GM23248 (cell line): Measurements from ENCODE around the gene SLC6A16. TPM values are rescaled to one million over a fixed set of nuclear protein-coding genes. Genes with fewer than 3 reads are reported as not detected.
A peak's percentile ranks its signal among the peaks of the same experiment; 100 is the strongest.

ENCODE experiments used
- DNase-seq: peaks from one replicate; pipeline ENCODE4 v3.0.0-alpha.2; 2015
- H2AFZ ChIP-seq: fragments of 200-600 bp; sonication (generic); 2 replicates; pipeline ENCODE4 v1.6.1; 2016; ENCODE audit warnings: antibody characterized with exemption
- H3F3A ChIP-seq: fragments of 200-600 bp; sonication (generic); 2 replicates; pipeline ENCODE4 v1.6.1; 2016; ENCODE audit warnings: mild to moderate bottlenecking, antibody characterized with exemption, mixed run types; ENCODE audit not compliant: insufficient read depth
- H3K27ac ChIP-seq: fragments of 200-600 bp; sonication (generic); 2 replicates; pipeline ENCODE4 v1.5.1; 2016; ENCODE audit warnings: mild to moderate bottlenecking
- H3K27me3 ChIP-seq: fragments of 200-600 bp; sonication (generic); replicated peaks from 2 replicates; pipeline ENCODE4 v1.6.1; 2016; ENCODE audit warnings: mild to moderate bottlenecking; ENCODE audit not compliant: insufficient read depth
- H3K36me3 ChIP-seq: fragments of 200-600 bp; sonication (generic); 2 replicates; pipeline ENCODE4 v1.6.1; 2016; ENCODE audit warnings: low read depth, mild to moderate bottlenecking
- H3K4me1 ChIP-seq: fragments of 200-600 bp; sonication (generic); 2 replicates; pipeline ENCODE4 v1.6.1; 2016; ENCODE audit warnings: mild to moderate bottlenecking; ENCODE audit not compliant: insufficient read depth
- H3K4me2 ChIP-seq: fragments of 200-600 bp; sonication (generic); one replicate; pipeline ENCODE4 v1.6.1; 2016; ENCODE audit warnings: mild to moderate bottlenecking; ENCODE audit not compliant: unreplicated experiment
- H3K4me3 ChIP-seq: fragments of 200-600 bp; sonication (generic); 2 replicates; pipeline ENCODE4 v1.5.1; 2016; ENCODE audit warnings: mild to moderate bottlenecking
- H3K79me2 ChIP-seq: fragments of 200-600 bp; sonication (generic); 2 replicates; pipeline ENCODE4 v1.6.1; 2016; ENCODE audit warnings: mild to moderate bottlenecking; ENCODE audit not compliant: insufficient read depth
- H3K9ac ChIP-seq: fragments of 200-600 bp; sonication (generic); 2 replicates; pipeline ENCODE4 v1.6.1; 2016; ENCODE audit warnings: mild to moderate bottlenecking
- H3K9me2 ChIP-seq: fragments of 200-600 bp; sonication (generic); 2 replicates; pipeline ENCODE4 v1.6.1; 2016; ENCODE audit warnings: mixed run types, mild to moderate bottlenecking, moderate library complexity; ENCODE audit not compliant: insufficient read depth
- H3K9me3 ChIP-seq: fragments of 200-600 bp; sonication (generic); one replicate; pipeline ENCODE4 v1.6.1; 2017; ENCODE audit warnings: low read depth
- H4K20me1 ChIP-seq: fragments of 200-600 bp; sonication (generic); 2 replicates; pipeline ENCODE4 v1.6.0; 2016; ENCODE audit not compliant: insufficient read depth
- EZH2 ChIP-seq: fragments of 200-600 bp; sonication (generic); IDR thresholded peaks from 2 replicates; pipeline ENCODE4 v1.6.1; 2018; ENCODE audit warnings: antibody characterized with exemption, mild to moderate bottlenecking; ENCODE audit not compliant: insufficient read depth, poor library complexity, severe bottlenecking
- EZH2phosphoT487 ChIP-seq: fragments of 200-600 bp; sonication (generic); IDR thresholded peaks from 2 replicates; pipeline ENCODE4 v1.6.1; 2018; ENCODE audit warnings: antibody characterized with exemption, moderate library complexity, mild to moderate bottlenecking, low read depth; ENCODE audit not compliant: insufficient read depth
- WGBS, 2 experiments: methylation state at CpG; one replicate each; pipeline ENCODE4 v1.1.6; 2015 to 2017; ENCODE audit warnings: low lambda C conversion rate in 2 of 2, low coverage in 1 of 2; ENCODE audit errors: missing lambda C conversion rate in 2 of 2; 5-methylcytosine and 5-hydroxymethylcytosine counted together
- in situ Hi-C: fragments of 300-500 bp; cut with MboI; formaldehyde crosslinking; loops from 2 replicates; pipeline ENCODE4 v1.15.0; 2020
- polyA plus RNA-seq: library from polyadenylated mRNA; unstranded; fragments of >200 nt; fragmentation: Nextera tagmentation; extraction: Ambion mirVana; gene quantifications from 2 replicates; pipeline ENCODE4 v1.2.1, GENCODE V29; 2016
- total RNA-seq: library from RNA; depleted of rRNA; stranded (reverse); fragments of >200 nt; shearing (Covaris generic); gene quantifications from 2 replicates; pipeline ENCODE4 v1.2.3, GENCODE V29; 2014

Gene SLC6A16
- total and polyA plus RNA-seq, 2 experiments from 2014 or later: 0.40 TPM; not detected in 1

GRCh38 chr19:49338691-49339300 is 13.8 kb upstream of the SLC6A16 start:
- no peak for TF ChIP-seq EZH2phosphoT487
- no peak for TF ChIP-seq EZH2
- peak; percentile 55 for DNase-seq
- H3F3A ChIP-seq: no peaks in the 10 kb centered on the region
- H3K36me3 ChIP-seq: no peaks in the 10 kb centered on the region
- peak overlapping the region; percentile 59; the same call in 1 of the 2 replicates for H3K4me3 ChIP-seq
- no peaks in the 10 kb centered on the region for H3K27me3 ChIP-seq
- 14 to 17% methylated on average over 21 to 30 of the region's 30 CpGs for WGBS, 2 experiments
- H2AFZ ChIP-seq: peak overlapping the region; percentile 74
- H3K9me2 ChIP-seq: no peaks in the 10 kb centered on the region
- H3K79me2 ChIP-seq: no peaks in the 10 kb centered on the region
- no peak overlapping the region for H3K9ac ChIP-seq
- H3K4me2 ChIP-seq: no peak overlapping the region
- in situ Hi-C loops: no loop called here
- H3K9me3 ChIP-seq: no peaks in the 10 kb centered on the region
- H3K27ac ChIP-seq: no peak overlapping the region
- H4K20me1 ChIP-seq: no peaks in the 10 kb centered on the region
- H3K4me1 ChIP-seq: no peaks in the 10 kb centered on the region

- no peak for DNase-seq
- in situ Hi-C loops: no loop called here
- Histone ChIP-seq H3K79me2 (no peaks in the 10 kb centered on the region), H3K4me1 (no peaks in the 10 kb centered on the region), H3K27me3 (no peaks in the 10 kb centered on the region), H3K27ac (no peak overlapping the region), H3K9me2 (no peaks in the 10 kb centered on the region), H3F3A (no peaks in the 10 kb centered on the region), H3K36me3 (no peaks in the 10 kb centered on the region), H3K9ac (no peak overlapping the region), H3K4me2 (no peak overlapping the region), H3K4me3 (no peak overlapping the region), H2AFZ (no peak overlapping the region), H3K9me3 (no peaks in the 10 kb centered on the region), H4K20me1 (no peaks in the 10 kb centered on the region)
- 32 to 35% methylated on average over 13 to 34 of the region's 34 CpGs for WGBS, 2 experiments
- TF ChIP-seq EZH2phosphoT487 (no peak), EZH2 (no peak)
These were observed 13.2 kb upstream of the SLC6A16 start for GRCh38 chr19:49338023-49338677.

- no peaks in the 10 kb centered on the region for H3K27me3 ChIP-seq
- no peak overlapping the region for H3K27ac ChIP-seq
- no peaks in the 10 kb centered on the region for H3K9me3 ChIP-seq
- in situ Hi-C loops: no loop called here
- no peaks in the 10 kb centered on the region for H4K20me1 ChIP-seq
- no peak overlapping the region for H2AFZ ChIP-seq
- no peak for TF ChIP-seq EZH2phosphoT487
- no peak for TF ChIP-seq EZH2
- no peaks in the 10 kb centered on the region for H3K36me3 ChIP-seq
- no peak overlapping the region for H3K9ac ChIP-seq
- H3K4me3 ChIP-seq: no peak overlapping the region
- H3K9me2 ChIP-seq: no peaks in the 10 kb centered on the region
- H3K4me1 ChIP-seq: no peaks in the 10 kb centered on the region
- H3K4me2 ChIP-seq: no peak overlapping the region
- H3F3A ChIP-seq: no peaks in the 10 kb centered on the region
- no peaks in the 10 kb centered on the region for H3K79me2 ChIP-seq
- no peak for DNase-seq
- WGBS, 2 experiments: 87 to 94% methylated on average over 14 to 19 of the region's 19 CpGs
These were observed 12.5 kb upstream of the SLC6A16 start for GRCh38 chr19:49337267-49338022.

- no peaks in the 10 kb centered on the region for H3K4me1 ChIP-seq
- 88 to 89% methylated on average over 8 to 10 of the region's 10 CpGs for WGBS, 2 experiments
- H3K9me3 ChIP-seq: no peaks in the 10 kb centered on the region
- no peaks in the 10 kb centered on the region for H3K36me3 ChIP-seq
- H3K27me3 ChIP-seq: no peaks in the 10 kb centered on the region
- H3K4me2 ChIP-seq: no peak overlapping the region
- in situ Hi-C loops: no loop called here
- H3K9ac ChIP-seq: no peak overlapping the region
- H4K20me1 ChIP-seq: no peaks in the 10 kb centered on the region
- no peak for DNase-seq
- H3K9me2 ChIP-seq: no peaks in the 10 kb centered on the region
- no peaks in the 10 kb centered on the region for H3K79me2 ChIP-seq
- H2AFZ ChIP-seq: no peak overlapping the region
- H3F3A ChIP-seq: no peaks in the 10 kb centered on the region
- H3K4me3 ChIP-seq: no peak overlapping the region
- H3K27ac ChIP-seq: no peak overlapping the region
- no peak for TF ChIP-seq EZH2
- no peak for TF ChIP-seq EZH2phosphoT487
These were observed 11.7 kb upstream of the SLC6A16 start for GRCh38 chr19:49336482-49337266.
